WTC11 (cell line): ENCODE data around the gene STK24. TPM values are rescaled to one million over a fixed set of nuclear protein-coding genes. Genes with fewer than 3 reads are reported as not detected.

Experiments
- ATAC-seq: fragments of 200-7000 bp; cut with Tn5 transposase; 2 replicates; pipeline ENCODE4 v1.10.0; 2021; ENCODE audit warnings: mild to moderate bottlenecking, moderate library complexity
- CTCF ChIA-PET: fragments of 300-600 bp; sonication (Branson Sonifier 250); formaldehyde crosslinking; loops from one replicate; lab custom pipeline; 2021; ENCODE audit warnings: antibody characterized with exemption; lab: Charles Lee
- POLR2A ChIA-PET: fragments of 350-600 bp; sonication (Branson Sonifier 250); formaldehyde crosslinking; loops from one replicate; lab custom pipeline; 2021; ENCODE audit warnings: antibody characterized with exemption; lab: Charles Lee
- DNase-seq: peaks from one replicate; pipeline ENCODE4 v3.0.0; 2021; ENCODE audit warnings: low spot score
- H3K27ac Mint-ChIP-seq: 2 replicates; pipeline ENCODE4 v1.8.0; 2021; ENCODE audit warnings: mixed read lengths
- H3K27me3 Mint-ChIP-seq: 2 replicates; pipeline ENCODE4 v1.8.0; 2021; ENCODE audit warnings: low read depth, mild to moderate bottlenecking, moderate library complexity, mixed read lengths
- H3K36me3 Mint-ChIP-seq: 2 replicates; pipeline ENCODE4 v1.8.0; 2021; ENCODE audit warnings: mixed read lengths
- H3K4me1 Mint-ChIP-seq: 2 replicates; pipeline ENCODE4 v1.8.0; 2022; ENCODE audit warnings: mixed read lengths
- H3K4me3 Mint-ChIP-seq: 2 replicates; pipeline ENCODE4 v1.8.0; 2021; ENCODE audit warnings: mild to moderate bottlenecking, moderate library complexity, mixed read lengths
- H3K9me3 Mint-ChIP-seq: 2 replicates; pipeline ENCODE4 v1.8.0; 2021; ENCODE audit warnings: mixed read lengths
- ATF6 ChIP-seq: sonication (generic); formaldehyde crosslinking; IDR thresholded peaks from 2 replicates; pipeline ENCODE4 v1.8.1; 2023; ENCODE audit warnings: mild to moderate bottlenecking, missing genetic modification reagents
- CREB1 ChIP-seq: sonication (generic); formaldehyde crosslinking; IDR thresholded peaks from 2 replicates; pipeline ENCODE4 v1.8.0; 2023; ENCODE audit warnings: mild to moderate bottlenecking, missing genetic modification reagents
- EMX1 ChIP-seq: fragments of 250-450 bp; sonication (Bioruptor Pico); IDR thresholded peaks from 2 replicates; pipeline ENCODE4 v1.8.0; 2021; ENCODE audit warnings: mild to moderate bottlenecking
- FOXP1 ChIP-seq: sonication (generic); formaldehyde crosslinking; IDR thresholded peaks from 2 replicates; pipeline ENCODE4 v1.8.0; 2022; ENCODE audit warnings: missing genetic modification reagents, mild to moderate bottlenecking, moderate library complexity, borderline replicate concordance
- GTF2I ChIP-seq: fragments of 250-450 bp; sonication (Bioruptor Pico); conservative IDR thresholded peaks from 2 replicates; pipeline ENCODE4 v1.4.0; 2021; ENCODE audit warnings: mild to moderate bottlenecking
- HMGA2 ChIP-seq: fragments of 250-450 bp; sonication (Bioruptor Pico); IDR thresholded peaks from 2 replicates; pipeline ENCODE4 v1.4.0; 2021; ENCODE audit warnings: mild to moderate bottlenecking, moderate library complexity
- NR1H2 ChIP-seq: sonication (generic); formaldehyde crosslinking; IDR thresholded peaks from 2 replicates; pipeline ENCODE4 v1.9.0; 2021; ENCODE audit warnings: mild to moderate bottlenecking, moderate library complexity, missing genetic modification reagents
- SOX15 ChIP-seq: fragments of 250-450 bp; sonication (Bioruptor Pico); IDR thresholded peaks from 2 replicates; pipeline ENCODE4 v1.9.0; 2021; ENCODE audit warnings: mild to moderate bottlenecking
- ZMAT4 ChIP-seq: fragments of 250-450 bp; sonication (Bioruptor Pico); IDR thresholded peaks from 2 replicates; pipeline ENCODE4 v1.9.0; 2021; ENCODE audit warnings: mild to moderate bottlenecking
- ZNF263 ChIP-seq: sonication (generic); formaldehyde crosslinking; IDR thresholded peaks from 2 replicates; pipeline ENCODE4 v1.8.1; 2022; ENCODE audit warnings: low read depth, mild to moderate bottlenecking, moderate library complexity, missing genetic modification reagents
- ZNF425 ChIP-seq: fragments of 250-450 bp; sonication (Bioruptor Pico); conservative IDR thresholded peaks from 2 replicates; pipeline ENCODE4 v1.9.0; 2021; ENCODE audit warnings: mild to moderate bottlenecking
- total RNA-seq: library from RNA; stranded (reverse); gene quantifications from 3 replicates; pipeline ENCODE4 v1.2.3, GENCODE V29; 2021
- TF ChIP-seq, protein P1 (sequence below): fragments of 250-450 bp; sonication (Bioruptor Pico); IDR thresholded peaks from 2 replicates; pipeline ENCODE4 v1.8.0; 2021; ENCODE audit warnings: mild to moderate bottlenecking
- TF ChIP-seq, protein P2 (sequence below): sonication (generic); formaldehyde crosslinking; IDR thresholded peaks from 2 replicates; pipeline ENCODE4 v1.8.0; 2022; ENCODE audit warnings: mild to moderate bottlenecking, missing genetic modification reagents
- TF ChIP-seq, protein P3 (sequence below): sonication (generic); formaldehyde crosslinking; IDR thresholded peaks from 2 replicates; pipeline ENCODE4 v1.8.1; 2022; ENCODE audit warnings: mild to moderate bottlenecking, moderate library complexity, missing genetic modification reagents

Gene STK24
- total RNA-seq, 1 experiment from 2014 or later = 138 TPM

DNA sequence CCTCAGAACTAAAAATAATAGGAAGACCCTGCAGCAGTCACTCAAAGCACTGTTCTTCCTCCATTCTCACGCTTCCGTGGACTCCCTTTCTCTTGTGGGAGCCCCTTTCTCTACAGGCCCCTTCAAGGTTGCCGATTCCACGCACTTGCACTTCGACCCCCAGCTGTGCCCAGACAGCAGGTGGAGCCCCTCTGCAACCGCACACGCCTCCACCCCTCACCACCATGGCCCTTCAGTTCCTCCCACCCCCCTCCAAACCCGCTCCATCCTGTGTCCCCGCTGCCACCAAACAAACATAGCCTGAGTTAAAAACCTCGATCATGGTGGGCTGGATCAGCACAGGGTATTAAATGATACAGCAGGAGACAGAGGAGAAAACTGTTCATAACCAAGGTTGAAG, 102.6 kb downstream of the STK24 start:
- POLR2A ChIA-PET = no interaction called here
- no peak for ATAC-seq
- CTCF ChIA-PET = no interaction called here
- DNase-seq = no peak
- peaks cover 51% of the 10 kb centered on the region for H3K4me1 Mint-ChIP-seq
- H3K27me3 Mint-ChIP-seq = no peaks in the 10 kb centered on the region
- H3K9me3 Mint-ChIP-seq = no peaks in the 10 kb centered on the region
- H3K27ac Mint-ChIP-seq = no peak overlapping the region
- peaks cover 30% of the 10 kb centered on the region for H3K36me3 Mint-ChIP-seq
- no peak overlapping the region for H3K4me3 Mint-ChIP-seq
- no peak for TF ChIP-seq EMX1 (CRISPR knock-in tag)

GRCh38 chr13:98473788-98474144, 103.1 kb downstream of the STK24 start:
- H3K27ac Mint-ChIP-seq = no peak overlapping the region
- DNase-seq (no peak), ATAC-seq (no peak)
- H3K36me3 Mint-ChIP-seq = peaks cover 30% of the 10 kb centered on the region
- no peaks in the 10 kb centered on the region for H3K27me3 Mint-ChIP-seq
- H3K9me3 Mint-ChIP-seq = no peaks in the 10 kb centered on the region
- TF ChIP-seq ZNF263 (CRISPR knock-in tag) (no peak), ATF6 (CRISPR knock-in tag) (no peak), ZMAT4 (CRISPR knock-in tag) (no peak), CREB1 (no peak), NR1H2 (CRISPR knock-in tag) (no peak), HMGA2 (CRISPR knock-in tag) (no peak), ZNF425 (CRISPR knock-in tag) (no peak), FOXP1 (CRISPR knock-in tag) (no peak), SOX15 (no peak), GTF2I (CRISPR knock-in tag) (no peak)
- TF ChIP-seq, protein P1, sequence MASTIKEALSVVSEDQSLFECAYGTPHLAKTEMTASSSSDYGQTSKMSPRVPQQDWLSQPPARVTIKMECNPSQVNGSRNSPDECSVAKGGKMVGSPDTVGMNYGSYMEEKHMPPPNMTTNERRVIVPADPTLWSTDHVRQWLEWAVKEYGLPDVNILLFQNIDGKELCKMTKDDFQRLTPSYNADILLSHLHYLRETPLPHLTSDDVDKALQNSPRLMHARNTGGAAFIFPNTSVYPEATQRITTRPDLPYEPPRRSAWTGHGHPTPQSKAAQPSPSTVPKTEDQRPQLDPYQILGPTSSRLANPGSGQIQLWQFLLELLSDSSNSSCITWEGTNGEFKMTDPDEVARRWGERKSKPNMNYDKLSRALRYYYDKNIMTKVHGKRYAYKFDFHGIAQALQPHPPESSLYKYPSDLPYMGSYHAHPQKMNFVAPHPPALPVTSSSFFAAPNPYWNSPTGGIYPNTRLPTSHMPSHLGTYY (CRISPR knock-in tag) = no peak
- TF ChIP-seq, protein P2, sequence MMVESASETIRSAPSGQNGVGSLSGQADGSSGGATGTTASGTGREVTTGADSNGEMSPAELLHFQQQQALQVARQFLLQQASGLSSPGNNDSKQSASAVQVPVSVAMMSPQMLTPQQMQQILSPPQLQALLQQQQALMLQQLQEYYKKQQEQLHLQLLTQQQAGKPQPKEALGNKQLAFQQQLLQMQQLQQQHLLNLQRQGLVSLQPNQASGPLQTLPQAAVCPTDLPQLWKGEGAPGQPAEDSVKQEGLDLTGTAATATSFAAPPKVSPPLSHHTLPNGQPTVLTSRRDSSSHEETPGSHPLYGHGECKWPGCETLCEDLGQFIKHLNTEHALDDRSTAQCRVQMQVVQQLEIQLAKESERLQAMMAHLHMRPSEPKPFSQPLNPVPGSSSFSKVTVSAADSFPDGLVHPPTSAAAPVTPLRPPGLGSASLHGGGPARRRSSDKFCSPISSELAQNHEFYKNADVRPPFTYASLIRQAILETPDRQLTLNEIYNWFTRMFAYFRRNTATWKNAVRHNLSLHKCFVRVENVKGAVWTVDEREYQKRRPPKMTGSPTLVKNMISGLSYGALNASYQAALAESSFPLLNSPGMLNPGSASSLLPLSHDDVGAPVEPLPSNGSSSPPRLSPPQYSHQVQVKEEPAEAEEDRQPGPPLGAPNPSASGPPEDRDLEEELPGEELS = no peak
- TF ChIP-seq, protein P3, sequence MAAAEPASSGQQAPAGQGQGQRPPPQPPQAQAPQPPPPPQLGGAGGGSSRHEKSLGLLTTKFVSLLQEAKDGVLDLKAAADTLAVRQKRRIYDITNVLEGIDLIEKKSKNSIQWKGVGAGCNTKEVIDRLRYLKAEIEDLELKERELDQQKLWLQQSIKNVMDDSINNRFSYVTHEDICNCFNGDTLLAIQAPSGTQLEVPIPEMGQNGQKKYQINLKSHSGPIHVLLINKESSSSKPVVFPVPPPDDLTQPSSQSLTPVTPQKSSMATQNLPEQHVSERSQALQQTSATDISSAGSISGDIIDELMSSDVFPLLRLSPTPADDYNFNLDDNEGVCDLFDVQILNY (CRISPR knock-in tag) = no peak
- POLR2A ChIA-PET = no interaction called here
- CTCF ChIA-PET = no interaction called here
- H3K4me1 Mint-ChIP-seq = peaks cover 47% of the 10 kb centered on the region
- no peak overlapping the region for H3K4me3 Mint-ChIP-seq
